Peyer's patch (tissue), 4 donors: ENCODE measurements around the gene LCK. TPM values are rescaled to one million over a fixed set of nuclear protein-coding genes. Genes with fewer than 3 reads are reported as not detected.

ENCODE experiments used
- DNase-seq, 3 donors: peaks; one replicate each; pipeline ENCODE4 v3.0.0-alpha.2; 2017 to 2019
- H3K27ac ChIP-seq, 4 donors: fragments of 200-600 bp; sonication (generic); one replicate each; pipeline ENCODE4 v1.5.1; 2016 to 2019
- H3K27me3 ChIP-seq, 2 donors: fragments of 200-600 bp; sonication (generic); one replicate each; pipeline ENCODE4 v1.5.1; 2019
- H3K36me3 ChIP-seq, 3 donors: fragments of 200-600 bp; sonication (generic); one replicate each; pipeline ENCODE4 v1.5.1; 2016 to 2019
- H3K4me1 ChIP-seq, 4 donors: fragments of 200-600 bp; sonication (generic); one replicate each; pipeline ENCODE4 v1.5.1; 2016 to 2019
- H3K4me3 ChIP-seq, 4 donors: fragments of 200-600 bp; sonication (generic); 1 replicate in 3 of 4; 2 replicates in 1 of 4; pipeline ENCODE4 v1.5.1; 2016 to 2019; ENCODE audit warnings: mild to moderate bottlenecking in 1 of 4
- H3K9me3 ChIP-seq, 4 donors: fragments of 200-600 bp; sonication (generic); one replicate each; pipeline ENCODE4 v1.5.1; 2016 to 2019; ENCODE audit warnings: mild to moderate bottlenecking in 1 of 4
- CTCF ChIP-seq, 6 experiments: fragments of 450-650 bp in 4 of 6; fragments of 200-600 bp in 2 of 6; sonication (generic) in 1 of 6; IDR thresholded peaks; one replicate each; pipeline ENCODE4 v1.5.1; 2017 to 2019; ENCODE audit warnings: antibody characterized with exemption in 6 of 6, mild to moderate bottlenecking in 3 of 6, moderate library complexity in 1 of 6
- POLR2A ChIP-seq, 2 donors: fragments of 450-650 bp; IDR thresholded peaks; one replicate each; pipeline ENCODE4 v1.5.1; 2017; ENCODE audit warnings: antibody characterized with exemption in 2 of 2, mild to moderate bottlenecking in 2 of 2, moderate library complexity in 2 of 2
- total RNA-seq, 4 donors: library from RNA; depleted of rRNA; stranded (reverse); fragments of >200 nt; gene quantifications; one replicate each; pipeline ENCODE4 v1.1.0, GENCODE V29; 2016

The LCK gene
- total RNA-seq, 4 donors from 2014 or later, result 8.6 to 59.4 (median 12.4) TPM

GRCh38 chr1:32232558-32233304 is 18.3 kb upstream of the LCK start:
- Histone ChIP-seq H3K4me1 (no peaks in the 10 kb centered on the region), H3K4me3 (no peak overlapping the region), H3K27ac (no peak overlapping the region), H3K27me3 (no peaks in the 10 kb centered on the region), H3K36me3 (peaks cover 0 to 45% (median 0%) of the 10 kb centered on the region in 3 donors), H3K9me3 (no peaks in the 10 kb centered on the region)
- DNase-seq, result no peak
- TF ChIP-seq POLR2A (IDR thresholded peaks at IDR 0.05), result no peak
- no peak for TF ChIP-seq CTCF (IDR thresholded peaks at IDR 0.05)

- no peak for TF ChIP-seq POLR2A (IDR thresholded peaks at IDR 0.05)
- no peak for TF ChIP-seq CTCF (IDR thresholded peaks at IDR 0.05)
- H3K36me3 ChIP-seq, result peaks cover 0 to 24% (median 0%) of the 10 kb centered on the region in 3 donors
- H3K27ac ChIP-seq, result no peak overlapping the region
- no peaks in the 10 kb centered on the region for H3K27me3 ChIP-seq
- H3K9me3 ChIP-seq, result no peaks in the 10 kb centered on the region
- no peak overlapping the region for H3K4me3 ChIP-seq
- DNase-seq, result no peak
- peaks cover 0 to 2% (median under 1%) of the 10 kb centered on the region in 4 donors for H3K4me1 ChIP-seq
These were observed 16.3 kb upstream of the LCK start for GRCh38 chr1:32234792-32235191.

DNA sequence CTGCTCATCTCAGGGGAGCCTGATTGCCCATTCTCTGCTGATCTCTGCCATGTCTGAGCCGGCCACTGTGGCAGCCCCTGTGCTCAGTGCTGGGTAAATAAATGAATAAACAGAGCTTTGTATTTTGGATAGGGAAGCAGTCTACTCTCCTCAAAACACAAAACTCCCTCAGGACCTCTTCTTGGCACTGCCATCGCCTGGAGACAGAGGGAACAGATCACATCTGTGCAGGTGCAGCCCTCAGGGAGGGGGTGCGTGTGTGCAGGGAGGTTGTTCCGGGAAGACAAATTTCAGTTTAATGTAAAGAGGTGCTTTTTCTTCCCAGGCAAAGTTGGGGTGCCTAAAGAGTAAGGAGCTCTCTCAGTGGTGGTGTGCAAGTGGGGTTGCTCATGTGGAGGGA is 11.7 kb upstream of the LCK start:
- H3K27ac ChIP-seq, result peak overlapping the region in 2 of 4 donors; percentile 81 to 88

GRCh38 chr1:32239790-32240139 is 11.3 kb upstream of the LCK start:
- H3K4me1 ChIP-seq, result peaks cover 0 to 30% (median 5%) of the 10 kb centered on the region in 4 donors
- H3K4me3 ChIP-seq, result peak overlapping the region; percentile 63 to 76 (median 72)
- H3K27me3 ChIP-seq, result no peaks in the 10 kb centered on the region
- TF ChIP-seq POLR2A (IDR thresholded peaks at IDR 0.05) (no peak), CTCF (IDR thresholded peaks at IDR 0.05) (no peak)
- peak overlapping the region; percentile 66 to 88 (median 78) for H3K27ac ChIP-seq
- H3K36me3 ChIP-seq, result no peaks in the 10 kb centered on the region
- peak in 1 of 3 donors; percentile 52 for DNase-seq
- no peaks in the 10 kb centered on the region for H3K9me3 ChIP-seq

More for the DNA sequence above, 11.7 kb upstream of the LCK start:
- no peak for TF ChIP-seq POLR2A (IDR thresholded peaks at IDR 0.05)
- no peak overlapping the region for H3K4me3 ChIP-seq
- H3K27me3 ChIP-seq, result no peaks in the 10 kb centered on the region
- H3K9me3 ChIP-seq, result no peaks in the 10 kb centered on the region
- no peak for DNase-seq
- H3K36me3 ChIP-seq, result no peaks in the 10 kb centered on the region
- H3K4me1 ChIP-seq, result peaks cover 0 to 30% (median 5%) of the 10 kb centered on the region in 4 donors

DNA sequence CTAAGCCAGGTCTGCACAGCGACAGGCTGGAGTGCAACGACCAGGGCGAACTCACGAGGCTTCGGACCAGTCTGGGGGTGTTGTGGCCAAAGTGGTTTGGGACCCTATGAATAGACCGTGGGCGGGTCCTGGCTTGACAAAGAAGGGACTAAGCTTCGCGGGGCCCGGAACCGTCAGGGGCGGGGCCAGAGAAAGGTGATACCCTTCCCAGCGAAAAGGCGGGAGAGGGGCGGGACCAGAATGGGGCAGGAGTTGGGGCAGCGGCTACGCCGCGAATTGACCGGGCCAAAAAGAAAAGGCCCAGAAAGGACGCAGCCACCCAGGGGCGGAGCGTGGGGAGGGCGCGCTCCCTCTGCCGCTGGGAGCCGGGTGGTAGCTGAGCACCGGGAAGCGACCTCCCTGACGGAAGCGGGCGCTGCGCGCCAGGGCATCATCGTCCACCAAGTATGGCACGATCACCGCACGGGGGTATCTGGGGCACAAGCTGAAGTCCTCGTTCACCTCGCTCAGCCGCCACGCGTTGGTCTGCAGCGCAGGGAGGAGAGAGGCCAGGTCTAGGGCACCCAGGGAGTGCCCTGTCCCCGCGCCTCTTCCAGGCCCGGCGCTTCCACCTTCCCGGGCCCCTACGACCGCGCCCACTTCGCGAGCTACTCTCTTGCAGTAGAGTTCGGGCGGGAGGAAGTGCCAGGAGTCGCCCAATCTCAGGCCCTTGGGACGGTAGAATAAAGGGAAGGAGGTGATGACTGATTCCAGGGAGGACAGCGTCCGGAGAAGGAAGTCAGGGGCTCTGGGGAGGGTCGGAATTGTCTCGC is 10.7 kb upstream of the LCK start:
- no peaks in the 10 kb centered on the region for H3K36me3 ChIP-seq
- peak overlapping the region; percentile 63 to 76 (median 72) for H3K4me3 ChIP-seq
- no peaks in the 10 kb centered on the region for H3K9me3 ChIP-seq
- no peaks in the 10 kb centered on the region for H3K27me3 ChIP-seq
- peak overlapping the region; percentile 66 to 88 (median 78) for H3K27ac ChIP-seq
- TF ChIP-seq POLR2A (IDR thresholded peaks at IDR 0.05), result peak; percentile 12 to 59
- peak; percentile 14 to 42 (median 24) for TF ChIP-seq CTCF (IDR thresholded peaks at IDR 0.05)
- peaks cover 0 to 30% (median 5%) of the 10 kb centered on the region in 4 donors for H3K4me1 ChIP-seq
- peak; percentile 77 to 92 (median 81) for DNase-seq
